Activated CD8-positive, alpha-beta memory T cell treated with anti-CD3 and anti-CD28 coated beads, Interleukin-2, amount 50 U/mL, for 24 hours (primary cell): ENCODE results near the gene TIFAB.
"Not testable (repeated sequence)": the region's sequence is repeated elsewhere in the genome, so short reads cannot be mapped to it uniquely, and the experiment has no call there.

Source experiments
- DNase-seq: peaks from one replicate; pipeline ENCODE4 v3.0.0-alpha.2; 2020; ENCODE audit errors: extremely low read depth

The TIFAB gene

GRCh38 chr5:135452321-135453030 lies at the start of gene TIFAB:
TSS of gene TIFAB (minus strand) at chr5:135452351. CDS start at chr5:135449939, 2,412 bp downstream.
- no peak for DNase-seq

GRCh38 chr5:135498637-135498995 lies 46.5 kb upstream of the TIFAB start:
- no peak for DNase-seq

GRCh38 chr5:135497971-135498636 lies 46.0 kb upstream of the TIFAB start:
- no peak for DNase-seq

GRCh38 chr5:135495531-135495930 lies 43.4 kb upstream of the TIFAB start:
- DNase-seq, result not testable (repeated sequence)

- no peak for DNase-seq
Measured at GRCh38 chr5:135494196-135494595, 42.0 kb upstream of the TIFAB start.

GRCh38 chr5:135493406-135494180 lies 41.4 kb upstream of the TIFAB start:
- no peak for DNase-seq

GRCh38 chr5:135492319-135492626 lies 40.1 kb upstream of the TIFAB start:
- no peak for DNase-seq

- DNase-seq, result no peak
Measured at GRCh38 chr5:135491552-135492318, 39.6 kb upstream of the TIFAB start.

GRCh38 chr5:135491038-135491551 lies 38.9 kb upstream of the TIFAB start:
- no peak for DNase-seq

- no peak for DNase-seq
Measured at GRCh38 chr5:135490245-135491037, 38.3 kb upstream of the TIFAB start.

GRCh38 chr5:135489466-135490244 lies 37.5 kb upstream of the TIFAB start:
- no peak for DNase-seq

- no peak for DNase-seq
Measured at GRCh38 chr5:135488727-135489465, 36.7 kb upstream of the TIFAB start.

GRCh38 chr5:135487839-135488514 lies 35.8 kb upstream of the TIFAB start:
- DNase-seq, result no peak

- DNase-seq, result no peak
Measured at GRCh38 chr5:135487037-135487395, 34.9 kb upstream of the TIFAB start.

- no peak for DNase-seq
Measured at GRCh38 chr5:135486131-135487036, 34.2 kb upstream of the TIFAB start.

- DNase-seq, result no peak
Measured at GRCh38 chr5:135484674-135485086, 32.5 kb upstream of the TIFAB start.

- no peak for DNase-seq
Measured at GRCh38 chr5:135483254-135483653, 31.1 kb upstream of the TIFAB start.

GRCh38 chr5:135482381-135482933 lies 30.3 kb upstream of the TIFAB start:
- DNase-seq, result no peak
